ENCODE results near the gene CIB1.
A peak's percentile ranks its signal among the peaks of the same experiment; 100 is the strongest.

Gene CIB1

GRCh38 chr15:90240856-90241255 lies 7.1 kb upstream of the CIB1 start:
- H3K4me3 ChIP-seq (ENCODE audit: low read depth, low read length), result no peak overlapping the region
- H3K36me3 ChIP-seq (ENCODE audit: insufficient read depth, low read length), result no peaks in the 10 kb centered on the region
- H3K79me2 ChIP-seq (ENCODE audit: control insufficient read depth, insufficient read depth, low read length, unreplicated experiment), result no peaks in the 10 kb centered on the region
- no peak overlapping the region for H3K27ac ChIP-seq (ENCODE audit: low read depth, low read length)
- H3K4me1 ChIP-seq (ENCODE audit: control insufficient read depth, insufficient read depth, low read length, unreplicated experiment), result no peaks in the 10 kb centered on the region
- H3K27me3 ChIP-seq (ENCODE audit: insufficient read depth, low read length), result no peaks in the 10 kb centered on the region
- no peak overlapping the region for H2AFZ ChIP-seq (ENCODE audit: low read length, unreplicated experiment)

GRCh38 chr15:90239371-90239770 lies 5.6 kb upstream of the CIB1 start:
- no peaks in the 10 kb centered on the region for H3K27me3 ChIP-seq (ENCODE audit: insufficient read depth, low read length)
- no peak overlapping the region for H3K4me3 ChIP-seq (ENCODE audit: low read depth, low read length)
- H3K36me3 ChIP-seq (ENCODE audit: insufficient read depth, low read length), result no peaks in the 10 kb centered on the region
- H3K79me2 ChIP-seq (ENCODE audit: control insufficient read depth, insufficient read depth, low read length, unreplicated experiment), result no peaks in the 10 kb centered on the region
- no peaks in the 10 kb centered on the region for H3K4me1 ChIP-seq (ENCODE audit: control insufficient read depth, insufficient read depth, low read length, unreplicated experiment)
- no peak overlapping the region for H3K27ac ChIP-seq (ENCODE audit: low read depth, low read length)
- H2AFZ ChIP-seq (ENCODE audit: low read length, unreplicated experiment), result no peak overlapping the region

GRCh38 chr15:90234096-90234988 lies 601 bp upstream of the CIB1 start, which contains the start of gene GDPGP1:
Gene GDPGP1 (plus strand): TSS chr15:90234209. CDS start chr15:90240909, 6,700 bp downstream.
- Histone ChIP-seq H3K36me3 (ENCODE audit: insufficient read depth, low read length) (peaks cover 3% of the 10 kb centered on the region; the same call in 1 of the 2 replicates), H3K27ac (ENCODE audit: low read depth, low read length) (peak within 1 kb of the TSS; percentile 68), H3K27me3 (ENCODE audit: insufficient read depth, low read length) (no peaks in the 10 kb centered on the region), H2AFZ (ENCODE audit: low read length, unreplicated experiment) (peak within 1 kb of the TSS; percentile 26), H3K79me2 (ENCODE audit: control insufficient read depth, insufficient read depth, low read length, unreplicated experiment) (peaks cover 16% of the 10 kb centered on the region), H3K4me1 (ENCODE audit: control insufficient read depth, insufficient read depth, low read length, unreplicated experiment) (peaks cover 5% of the 10 kb centered on the region), H3K4me3 (ENCODE audit: low read depth, low read length) (peak within 1 kb of the TSS; percentile 77)

GRCh38 chr15:90232941-90233386 lies 777 bp downstream of the CIB1 start:
- H3K27me3 ChIP-seq (ENCODE audit: insufficient read depth, low read length), result no peaks in the 10 kb centered on the region
- H3K4me1 ChIP-seq (ENCODE audit: control insufficient read depth, insufficient read depth, low read length, unreplicated experiment), result peaks cover 5% of the 10 kb centered on the region
- peak overlapping the region; percentile 77 for H3K4me3 ChIP-seq (ENCODE audit: low read depth, low read length)
- peak overlapping the region; percentile 26 for H2AFZ ChIP-seq (ENCODE audit: low read length, unreplicated experiment)
- H3K36me3 ChIP-seq (ENCODE audit: insufficient read depth, low read length), result peaks cover 3% of the 10 kb centered on the region; the same call in 1 of the 2 replicates
- peaks cover 16% of the 10 kb centered on the region for H3K79me2 ChIP-seq (ENCODE audit: control insufficient read depth, insufficient read depth, low read length, unreplicated experiment)
- H3K27ac ChIP-seq (ENCODE audit: low read depth, low read length), result peak overlapping the region; percentile 68; the same call in 1 of the 2 replicates

GRCh38 chr15:90232196-90232595 lies 1.5 kb downstream of the CIB1 start:
- Histone ChIP-seq H2AFZ (ENCODE audit: low read length, unreplicated experiment) (no peak overlapping the region), H3K27ac (ENCODE audit: low read depth, low read length) (no peak overlapping the region), H3K36me3 (ENCODE audit: insufficient read depth, low read length) (peaks cover 3% of the 10 kb centered on the region; the same call in 1 of the 2 replicates), H3K4me1 (ENCODE audit: control insufficient read depth, insufficient read depth, low read length, unreplicated experiment) (peaks cover 5% of the 10 kb centered on the region), H3K79me2 (ENCODE audit: control insufficient read depth, insufficient read depth, low read length, unreplicated experiment) (peaks cover 16% of the 10 kb centered on the region), H3K4me3 (ENCODE audit: low read depth, low read length) (peak overlapping the region; percentile 77; the same call in 1 of the 2 replicates), H3K27me3 (ENCODE audit: insufficient read depth, low read length) (no peaks in the 10 kb centered on the region)

GRCh38 chr15:90231028-90232017 lies 2.4 kb downstream of the CIB1 start:
- H3K4me3 ChIP-seq (ENCODE audit: low read depth, low read length), result no peak overlapping the region
- H3K79me2 ChIP-seq (ENCODE audit: control insufficient read depth, insufficient read depth, low read length, unreplicated experiment), result peaks cover 16% of the 10 kb centered on the region
- no peak overlapping the region for H2AFZ ChIP-seq (ENCODE audit: low read length, unreplicated experiment)
- no peaks in the 10 kb centered on the region for H3K27me3 ChIP-seq (ENCODE audit: insufficient read depth, low read length)
- no peak overlapping the region for H3K27ac ChIP-seq (ENCODE audit: low read depth, low read length)
- peaks cover 3% of the 10 kb centered on the region; the same call in 1 of the 2 replicates for H3K36me3 ChIP-seq (ENCODE audit: insufficient read depth, low read length)
- peaks cover 5% of the 10 kb centered on the region for H3K4me1 ChIP-seq (ENCODE audit: control insufficient read depth, insufficient read depth, low read length, unreplicated experiment)

- Histone ChIP-seq H3K27ac (ENCODE audit: low read depth, low read length) (no peak overlapping the region), H2AFZ (ENCODE audit: low read length, unreplicated experiment) (no peak overlapping the region), H3K79me2 (ENCODE audit: control insufficient read depth, insufficient read depth, low read length, unreplicated experiment) (peaks cover 16% of the 10 kb centered on the region), H3K27me3 (ENCODE audit: insufficient read depth, low read length) (no peaks in the 10 kb centered on the region), H3K4me1 (ENCODE audit: control insufficient read depth, insufficient read depth, low read length, unreplicated experiment) (peaks cover 5% of the 10 kb centered on the region), H3K36me3 (ENCODE audit: insufficient read depth, low read length) (peaks cover 3% of the 10 kb centered on the region; the same call in 1 of the 2 replicates), H3K4me3 (ENCODE audit: low read depth, low read length) (no peak overlapping the region)
Measured at GRCh38 chr15:90230610-90231009, 3.1 kb downstream of the CIB1 start.

GRCh38 chr15:90230071-90230494 lies 3.7 kb downstream of the CIB1 start:
- Histone ChIP-seq H3K4me1 (ENCODE audit: control insufficient read depth, insufficient read depth, low read length, unreplicated experiment) (peaks cover 5% of the 10 kb centered on the region), H3K36me3 (ENCODE audit: insufficient read depth, low read length) (peaks cover 3% of the 10 kb centered on the region; the same call in 1 of the 2 replicates), H2AFZ (ENCODE audit: low read length, unreplicated experiment) (no peak overlapping the region), H3K27me3 (ENCODE audit: insufficient read depth, low read length) (no peaks in the 10 kb centered on the region), H3K79me2 (ENCODE audit: control insufficient read depth, insufficient read depth, low read length, unreplicated experiment) (peaks cover 16% of the 10 kb centered on the region), H3K27ac (ENCODE audit: low read depth, low read length) (no peak overlapping the region), H3K4me3 (ENCODE audit: low read depth, low read length) (no peak overlapping the region)

- H3K4me3 ChIP-seq (ENCODE audit: low read depth, low read length), result no peak overlapping the region
- H3K36me3 ChIP-seq (ENCODE audit: insufficient read depth, low read length), result peaks cover 3% of the 10 kb centered on the region; the same call in 1 of the 2 replicates
- H3K27ac ChIP-seq (ENCODE audit: low read depth, low read length), result no peak overlapping the region
- no peak overlapping the region for H2AFZ ChIP-seq (ENCODE audit: low read length, unreplicated experiment)
- peaks cover 16% of the 10 kb centered on the region for H3K79me2 ChIP-seq (ENCODE audit: control insufficient read depth, insufficient read depth, low read length, unreplicated experiment)
- no peaks in the 10 kb centered on the region for H3K27me3 ChIP-seq (ENCODE audit: insufficient read depth, low read length)
- peaks cover 5% of the 10 kb centered on the region for H3K4me1 ChIP-seq (ENCODE audit: control insufficient read depth, insufficient read depth, low read length, unreplicated experiment)
Measured at GRCh38 chr15:90228960-90229359, 4.8 kb downstream of the CIB1 start.
